PFSK-1 (cell line): ENCODE results near the gene UBE3B.

Experiments used
- POLR2AphosphoS5 ChIP-seq: IDR thresholded peaks from 2 replicates; pipeline ENCODE4 v1.6.1; 2012; ENCODE audit warnings: low read depth, mild to moderate bottlenecking, control low read depth, low read length, moderate library complexity
- REST ChIP-seq, 2 experiments: IDR thresholded peaks; 2 replicates each; pipeline versions ENCODE4 v1.6.1 to v1.8.0; 2011 to 2012; ENCODE audit warnings: low read depth in 2 of 2, low read length in 2 of 2, control low read depth in 1 of 2, inconsistent platforms in 1 of 2, mild to moderate bottlenecking in 1 of 2, moderate library complexity in 1 of 2; ENCODE audit not compliant: insufficient read depth in 1 of 2
- SIN3A ChIP-seq: IDR thresholded peaks from 2 replicates; pipeline ENCODE4 v1.6.1; 2012; ENCODE audit warnings: mild to moderate bottlenecking, low read length, moderate library complexity, borderline replicate concordance; ENCODE audit not compliant: insufficient read depth
- TAF1 ChIP-seq: IDR thresholded peaks from 2 replicates; pipeline ENCODE4 v1.6.1; 2012; ENCODE audit warnings: low read length, control low read depth, borderline replicate concordance; ENCODE audit not compliant: insufficient read depth

DNA sequence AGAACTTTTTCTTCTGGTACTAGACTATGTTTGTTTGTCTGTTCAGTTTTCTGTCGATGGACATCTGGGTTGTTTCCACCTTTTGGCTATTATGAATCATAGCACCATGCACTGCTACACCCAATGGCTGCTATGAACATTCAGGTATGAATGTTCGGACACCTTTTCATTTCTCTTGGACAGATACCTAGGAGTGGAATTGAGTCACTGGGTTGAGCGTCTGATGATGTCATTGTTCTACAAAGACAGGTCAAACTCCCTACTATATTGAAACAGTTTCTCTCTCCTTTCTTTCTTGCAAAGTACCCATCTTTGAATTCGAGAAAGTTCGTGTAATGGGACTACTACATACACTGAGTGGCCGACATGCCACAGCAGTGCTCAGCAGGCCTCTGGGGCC is 45.0 kb upstream of the UBE3B start:
- TF ChIP-seq POLR2AphosphoS5 (no peak), REST (IDR thresholded peaks at IDR 0.05; ENCODE audit: insufficient read depth in 1 of 2, low read depth in 2 of 2, low read length in 2 of 2) (no peak), SIN3A (no peak), TAF1 (no peak)
